ENCODE data around the gene KRIT1. TPM values are rescaled to one million over a fixed set of nuclear protein-coding genes. Genes with fewer than 3 reads are reported as not detected.

KRIT1 gene
- total RNA-seq, 2 donors from 2014 or later, result 53.4 to 98.4 TPM

DNA sequence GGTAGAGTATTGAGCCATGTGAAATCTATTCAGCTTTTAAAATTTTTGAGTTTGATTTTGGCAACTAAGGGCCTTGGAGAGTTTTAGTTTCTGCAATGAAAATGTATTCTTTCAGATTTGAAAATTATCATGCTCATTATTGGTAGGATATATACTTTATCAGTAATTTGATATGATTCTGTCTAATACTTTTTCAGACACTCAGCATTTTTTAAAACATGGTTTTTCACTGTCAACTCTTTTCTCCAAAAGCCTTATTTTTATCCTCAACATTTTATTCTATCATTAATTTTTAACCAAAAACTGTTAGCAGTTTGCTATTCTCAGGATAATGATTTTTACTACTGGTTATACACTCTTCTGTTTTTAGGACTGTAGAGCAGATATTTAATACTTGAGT is 4.9 kb upstream of the KRIT1 start:
- H3K36me3 ChIP-seq, result no peaks in the 10 kb centered on the region
- TF ChIP-seq, protein P1, sequence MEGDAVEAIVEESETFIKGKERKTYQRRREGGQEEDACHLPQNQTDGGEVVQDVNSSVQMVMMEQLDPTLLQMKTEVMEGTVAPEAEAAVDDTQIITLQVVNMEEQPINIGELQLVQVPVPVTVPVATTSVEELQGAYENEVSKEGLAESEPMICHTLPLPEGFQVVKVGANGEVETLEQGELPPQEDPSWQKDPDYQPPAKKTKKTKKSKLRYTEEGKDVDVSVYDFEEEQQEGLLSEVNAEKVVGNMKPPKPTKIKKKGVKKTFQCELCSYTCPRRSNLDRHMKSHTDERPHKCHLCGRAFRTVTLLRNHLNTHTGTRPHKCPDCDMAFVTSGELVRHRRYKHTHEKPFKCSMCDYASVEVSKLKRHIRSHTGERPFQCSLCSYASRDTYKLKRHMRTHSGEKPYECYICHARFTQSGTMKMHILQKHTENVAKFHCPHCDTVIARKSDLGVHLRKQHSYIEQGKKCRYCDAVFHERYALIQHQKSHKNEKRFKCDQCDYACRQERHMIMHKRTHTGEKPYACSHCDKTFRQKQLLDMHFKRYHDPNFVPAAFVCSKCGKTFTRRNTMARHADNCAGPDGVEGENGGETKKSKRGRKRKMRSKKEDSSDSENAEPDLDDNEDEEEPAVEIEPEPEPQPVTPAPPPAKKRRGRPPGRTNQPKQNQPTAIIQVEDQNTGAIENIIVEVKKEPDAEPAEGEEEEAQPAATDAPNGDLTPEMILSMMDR (IDR thresholded peaks at IDR 0.05), result no peak
- TF ChIP-seq POLR2AphosphoS5 (IDR thresholded peaks at IDR 0.05) (no peak), POLR2A (IDR thresholded peaks at IDR 0.05) (no peak)
- no peak overlapping the region for H3K4me3 ChIP-seq
- DNase-seq (ENCODE audit: low spot score), result no peak
- no peak overlapping the region for H3K27ac ChIP-seq
- no peaks in the 10 kb centered on the region for H3K9me3 ChIP-seq
- no peaks in the 10 kb centered on the region for H3K4me1 ChIP-seq (replicated peaks)
- no peaks in the 10 kb centered on the region for H3K27me3 ChIP-seq (replicated peaks; ENCODE audit: insufficient read depth)
- intact Hi-C loops (cut with DNase I), result no loop called here

DNA sequence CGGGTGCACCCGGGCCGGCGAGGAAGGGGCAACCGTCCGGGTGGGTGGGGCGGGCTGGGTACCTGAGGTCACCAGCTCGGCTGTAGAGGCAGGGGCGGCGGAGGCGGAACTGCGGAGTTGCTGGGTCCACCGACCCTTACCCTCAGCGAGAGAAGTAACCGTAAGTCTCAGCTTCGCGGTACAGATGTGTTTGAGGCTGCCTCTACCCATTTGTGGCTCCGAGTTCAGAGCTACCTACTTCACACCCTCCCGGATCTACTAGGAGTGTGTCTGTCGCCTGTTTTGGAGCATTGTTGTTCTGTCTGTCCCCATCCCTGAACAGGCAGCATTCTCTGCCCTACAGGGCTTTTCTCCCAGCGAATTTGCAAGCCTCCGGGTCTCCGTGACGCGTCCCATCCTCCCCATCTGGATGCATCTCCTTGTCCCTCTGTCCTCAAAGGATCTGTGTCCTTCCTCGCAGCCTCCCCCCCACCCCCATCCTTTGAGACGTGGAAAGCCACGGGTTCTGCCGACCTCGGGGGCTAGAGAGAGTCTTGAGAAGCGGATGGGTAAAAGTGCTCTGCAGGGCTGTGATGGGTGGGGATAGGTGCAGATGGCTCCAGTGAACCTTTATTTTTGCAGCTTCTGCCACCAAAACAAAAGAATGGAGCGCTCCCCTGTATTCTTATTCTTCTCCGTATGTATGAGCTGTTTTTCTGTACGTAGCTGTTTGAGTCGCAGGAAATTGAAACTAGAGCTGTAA is 817 bp upstream of the KRIT1 start:
- no peaks in the 10 kb centered on the region for H3K4me1 ChIP-seq (replicated peaks)
- intact Hi-C loops (cut with DNase I), result loop anchor here (5.0 kb wide), 1 partner anchor 196 kb away; no protein-coding TSS in a partner anchor

DNA sequence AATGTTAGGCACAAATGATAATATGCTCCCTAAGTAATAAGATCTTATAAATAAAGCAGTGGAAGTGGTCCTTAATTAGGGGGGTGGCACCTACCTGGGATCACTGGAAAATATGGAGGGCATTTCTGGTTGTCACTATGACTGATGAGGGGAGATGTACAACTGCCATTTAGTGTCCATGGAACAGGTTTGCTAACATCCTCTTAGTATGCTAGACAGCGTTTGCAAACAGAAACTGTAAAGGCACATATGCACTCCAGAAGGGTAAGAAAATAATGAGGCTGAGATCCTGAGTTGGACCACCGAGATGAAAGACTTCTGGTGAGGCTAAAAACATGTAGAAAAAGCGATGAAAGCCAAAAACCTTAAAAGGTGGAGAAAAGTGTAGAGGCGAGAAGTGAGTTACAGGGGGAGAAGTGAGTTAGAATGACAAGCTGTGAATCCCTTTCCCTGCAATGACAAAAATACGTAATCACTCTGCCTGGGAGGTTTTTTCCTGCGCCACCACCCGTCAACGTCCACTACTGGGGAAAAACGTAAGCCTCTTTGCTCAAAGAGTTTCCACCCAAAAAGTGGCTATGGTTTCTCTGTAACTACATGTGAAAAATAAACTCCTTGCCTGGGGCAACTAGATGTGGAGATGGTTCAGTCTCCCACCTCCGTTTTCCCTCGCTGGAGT is 767 bp downstream of the KRIT1 start:
- WGBS, result under 1% methylated on average over 11 of the region's 11 CpGs
- Histone ChIP-seq H3K27me3 (replicated peaks; ENCODE audit: insufficient read depth) (no peaks in the 10 kb centered on the region), H3K9me3 (no peaks in the 10 kb centered on the region), H3K27ac (peak overlapping the region; percentile 85 to 92), H3K36me3 (no peaks in the 10 kb centered on the region), H3K4me1 (replicated peaks) (no peaks in the 10 kb centered on the region), H3K4me3 (peak overlapping the region; percentile 90)
- intact Hi-C loops (cut with DNase I), result loop anchor here (5.0 kb wide), 1 partner anchor 197 kb away; no protein-coding TSS in a partner anchor
- no peak for DNase-seq (ENCODE audit: low spot score)
- TF ChIP-seq POLR2A (IDR thresholded peaks at IDR 0.05) (no peak), POLR2AphosphoS5 (IDR thresholded peaks at IDR 0.05) (no peak)
- TF ChIP-seq, protein P1 (IDR thresholded peaks at IDR 0.05), result no peak

More for the DNA sequence above, 817 bp upstream of the KRIT1 start:
- H3K27ac ChIP-seq, result peak overlapping the region; percentile 85 to 92
- no peak for TF ChIP-seq POLR2AphosphoS5 (IDR thresholded peaks at IDR 0.05)
- TF ChIP-seq, protein P1 (IDR thresholded peaks at IDR 0.05), result no peak
- under 1% methylated on average over 30 of the region's 35 CpGs for WGBS
- peak overlapping the region; percentile 90 for H3K4me3 ChIP-seq
- DNase-seq (ENCODE audit: low spot score), result peak; percentile 16
- H3K27me3 ChIP-seq (replicated peaks; ENCODE audit: insufficient read depth), result no peaks in the 10 kb centered on the region
- no peaks in the 10 kb centered on the region for H3K9me3 ChIP-seq
- no peaks in the 10 kb centered on the region for H3K36me3 ChIP-seq

DNA sequence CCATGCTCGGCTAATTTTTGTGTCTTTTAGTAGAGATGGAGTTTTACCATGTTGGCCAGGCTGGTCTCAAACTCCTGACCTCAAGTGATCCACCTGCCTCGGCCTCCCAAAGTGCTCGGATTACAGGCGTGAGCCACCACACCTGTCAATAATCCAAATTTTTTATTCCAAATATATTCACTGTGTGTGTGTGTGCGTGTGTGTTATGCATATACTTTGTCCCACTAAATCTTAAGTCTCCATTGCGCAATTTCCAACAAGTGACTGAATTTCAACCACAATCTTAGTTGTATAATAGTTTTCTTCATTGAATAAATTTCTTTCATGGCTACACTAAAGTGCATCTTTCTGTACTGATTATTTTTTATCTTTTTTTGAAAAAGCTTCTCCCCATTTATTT is 2.7 kb downstream of the KRIT1 start:
- Histone ChIP-seq H3K27me3 (replicated peaks; ENCODE audit: insufficient read depth) (no peaks in the 10 kb centered on the region), H3K4me1 (replicated peaks) (no peaks in the 10 kb centered on the region), H3K36me3 (no peaks in the 10 kb centered on the region), H3K27ac (no peak overlapping the region), H3K4me3 (no peak overlapping the region), H3K9me3 (no peaks in the 10 kb centered on the region)
- TF ChIP-seq POLR2AphosphoS5 (IDR thresholded peaks at IDR 0.05) (no peak), POLR2A (IDR thresholded peaks at IDR 0.05) (no peak)
- TF ChIP-seq, protein P1 (IDR thresholded peaks at IDR 0.05), result no peak
- intact Hi-C loops (cut with DNase I), result no loop called here
- DNase-seq (ENCODE audit: low spot score), result no peak
- whole genome bisulfite sequencing, result over 99% methylated on average over 6 of the region's 6 CpGs

Data from prostate gland (tissue), 2 donors.